Measurements from ENCODE around the gene EFNA5.

Gene EFNA5

DNA sequence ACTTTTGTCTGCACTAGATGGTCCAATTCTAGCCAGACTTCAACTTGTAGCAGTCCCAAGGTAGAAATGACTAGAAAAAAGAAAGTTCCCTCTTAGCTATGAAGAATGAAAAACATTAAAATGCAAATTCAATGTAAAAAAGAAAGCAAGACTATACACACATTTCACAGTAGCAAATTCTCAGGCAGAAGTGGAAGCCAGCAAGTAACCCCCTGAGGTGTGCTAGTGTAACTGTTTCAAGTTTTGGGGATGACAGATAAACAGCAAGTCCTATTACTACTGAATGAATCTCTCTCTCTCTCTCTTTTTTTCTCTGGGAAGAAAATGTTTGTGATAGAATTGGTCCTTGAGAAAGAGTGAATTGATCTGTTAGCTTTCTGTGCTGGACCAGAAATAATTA is 185.6 kb downstream of the EFNA5 start:
- no peak overlapping the region for H3K27ac ChIP-seq
- TF ChIP-seq, protein P1, sequence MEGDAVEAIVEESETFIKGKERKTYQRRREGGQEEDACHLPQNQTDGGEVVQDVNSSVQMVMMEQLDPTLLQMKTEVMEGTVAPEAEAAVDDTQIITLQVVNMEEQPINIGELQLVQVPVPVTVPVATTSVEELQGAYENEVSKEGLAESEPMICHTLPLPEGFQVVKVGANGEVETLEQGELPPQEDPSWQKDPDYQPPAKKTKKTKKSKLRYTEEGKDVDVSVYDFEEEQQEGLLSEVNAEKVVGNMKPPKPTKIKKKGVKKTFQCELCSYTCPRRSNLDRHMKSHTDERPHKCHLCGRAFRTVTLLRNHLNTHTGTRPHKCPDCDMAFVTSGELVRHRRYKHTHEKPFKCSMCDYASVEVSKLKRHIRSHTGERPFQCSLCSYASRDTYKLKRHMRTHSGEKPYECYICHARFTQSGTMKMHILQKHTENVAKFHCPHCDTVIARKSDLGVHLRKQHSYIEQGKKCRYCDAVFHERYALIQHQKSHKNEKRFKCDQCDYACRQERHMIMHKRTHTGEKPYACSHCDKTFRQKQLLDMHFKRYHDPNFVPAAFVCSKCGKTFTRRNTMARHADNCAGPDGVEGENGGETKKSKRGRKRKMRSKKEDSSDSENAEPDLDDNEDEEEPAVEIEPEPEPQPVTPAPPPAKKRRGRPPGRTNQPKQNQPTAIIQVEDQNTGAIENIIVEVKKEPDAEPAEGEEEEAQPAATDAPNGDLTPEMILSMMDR (IDR thresholded peaks at IDR 0.05), result no peak
- no peak for TF ChIP-seq ZFX (IDR thresholded peaks at IDR 0.05; ENCODE audit: borderline replicate concordance)

DNA sequence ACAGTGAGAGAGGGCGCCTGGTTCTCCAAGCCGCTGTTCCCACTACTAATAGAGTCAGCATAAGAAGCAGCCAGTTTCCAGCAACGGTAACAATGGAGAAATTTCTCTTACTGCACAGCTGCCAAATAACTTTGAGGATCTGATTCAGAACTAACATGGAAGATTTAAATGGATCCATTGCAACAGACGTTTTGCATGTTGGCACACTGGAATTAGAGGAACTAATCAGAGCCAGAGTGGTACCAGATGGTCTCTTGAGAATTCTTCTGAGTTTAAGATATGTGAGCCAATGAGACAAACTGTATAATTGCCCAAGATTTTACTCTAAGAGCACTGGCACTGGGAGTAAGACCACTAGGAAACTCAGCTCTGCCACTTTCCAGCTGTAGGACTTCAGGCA is 186.5 kb downstream of the EFNA5 start:
- no peak for TF ChIP-seq ZFX (IDR thresholded peaks at IDR 0.05; ENCODE audit: borderline replicate concordance)
- TF ChIP-seq, protein P1 (IDR thresholded peaks at IDR 0.05), result no peak
- no peak overlapping the region for H3K27ac ChIP-seq

DNA sequence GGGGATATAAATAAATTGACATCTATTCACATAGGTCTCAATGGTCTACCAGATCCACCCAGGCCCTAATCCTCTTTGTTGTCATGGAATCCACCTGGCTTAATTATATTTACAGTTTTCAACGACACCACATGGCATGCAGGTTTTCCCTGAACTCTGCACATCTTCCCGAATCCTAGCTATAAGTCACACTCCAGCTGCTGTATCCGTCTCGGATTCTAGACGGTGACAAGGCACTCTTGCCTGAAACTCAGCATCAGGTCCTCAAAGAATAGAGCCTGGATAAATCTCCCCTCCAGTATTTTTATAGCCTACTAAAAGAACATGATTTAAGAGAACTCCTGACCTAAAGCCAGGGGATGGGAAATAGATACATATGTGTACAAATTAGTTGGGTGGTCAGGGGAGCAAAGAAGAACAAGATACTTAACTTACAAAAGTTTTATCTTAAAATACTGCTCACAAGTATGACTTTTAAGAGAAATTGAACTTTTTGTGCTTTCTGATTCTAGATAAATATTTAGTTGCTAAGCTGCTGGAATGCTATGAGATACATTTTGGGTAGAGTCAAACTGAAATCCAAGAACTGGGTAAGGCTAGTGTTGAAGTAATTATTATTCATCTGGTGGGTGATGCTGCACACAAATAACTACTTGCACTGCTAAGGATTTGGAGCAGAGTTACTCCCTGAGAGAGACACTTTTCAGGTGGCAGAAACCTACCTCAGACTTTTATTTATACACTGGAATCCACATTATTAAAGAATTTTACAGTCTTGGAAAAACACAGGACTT is 187.3 kb downstream of the EFNA5 start:
- no peak overlapping the region for H3K27ac ChIP-seq
- TF ChIP-seq, protein P1 (IDR thresholded peaks at IDR 0.05), result no peak
- TF ChIP-seq ZFX (IDR thresholded peaks at IDR 0.05; ENCODE audit: borderline replicate concordance), result no peak

DNA sequence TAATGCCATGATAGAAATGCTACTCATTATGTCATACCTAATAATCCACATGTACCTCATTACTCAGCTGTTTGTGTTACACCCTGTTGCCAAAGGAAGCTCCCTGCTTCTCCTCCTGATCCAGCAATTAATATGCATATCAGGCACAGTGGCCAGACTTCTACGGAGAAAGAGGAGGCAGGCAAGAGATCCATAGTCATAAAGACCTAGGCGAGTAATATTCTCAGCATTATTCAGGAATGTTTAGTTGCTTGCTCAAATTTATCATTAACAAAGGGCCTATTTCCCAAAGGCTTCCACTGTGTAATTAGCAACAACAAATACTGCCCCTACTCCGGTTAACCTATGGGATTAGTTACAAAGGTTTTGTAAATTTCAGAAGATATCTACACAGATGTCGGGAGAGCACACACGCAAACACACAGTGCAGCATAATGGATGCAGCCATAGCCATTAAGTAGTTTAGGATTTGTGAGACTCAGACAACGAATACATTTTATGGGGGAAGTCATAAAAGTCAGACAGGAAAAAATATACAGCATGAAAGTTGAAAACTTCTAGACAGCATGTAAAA is 192.6 kb downstream of the EFNA5 start:
- no peak overlapping the region for H3K27ac ChIP-seq
- TF ChIP-seq ZFX (IDR thresholded peaks at IDR 0.05; ENCODE audit: borderline replicate concordance), result no peak
- TF ChIP-seq, protein P1 (IDR thresholded peaks at IDR 0.05), result no peak

DNA sequence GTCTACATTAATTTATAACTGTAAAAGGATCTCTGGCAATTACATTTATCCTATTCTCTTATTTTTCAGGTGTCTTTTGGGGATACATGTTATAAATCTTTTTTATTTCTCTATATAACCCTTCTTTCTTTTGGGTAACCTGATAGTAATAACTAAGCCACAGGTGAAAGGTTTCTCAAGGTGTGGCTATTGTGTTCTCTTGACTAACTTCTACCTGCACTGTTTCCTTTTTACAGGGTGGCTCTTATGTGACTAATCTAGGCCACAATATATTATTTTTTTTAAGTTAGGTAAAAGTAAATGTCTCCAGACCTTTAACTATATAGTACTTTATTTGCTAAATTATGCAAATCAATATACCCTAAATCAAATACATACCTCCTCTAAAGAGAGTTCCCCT is 193.2 kb downstream of the EFNA5 start:
- no peak for TF ChIP-seq ZFX (IDR thresholded peaks at IDR 0.05; ENCODE audit: borderline replicate concordance)
- TF ChIP-seq, protein P1 (IDR thresholded peaks at IDR 0.05), result no peak
- no peak overlapping the region for H3K27ac ChIP-seq

DNA sequence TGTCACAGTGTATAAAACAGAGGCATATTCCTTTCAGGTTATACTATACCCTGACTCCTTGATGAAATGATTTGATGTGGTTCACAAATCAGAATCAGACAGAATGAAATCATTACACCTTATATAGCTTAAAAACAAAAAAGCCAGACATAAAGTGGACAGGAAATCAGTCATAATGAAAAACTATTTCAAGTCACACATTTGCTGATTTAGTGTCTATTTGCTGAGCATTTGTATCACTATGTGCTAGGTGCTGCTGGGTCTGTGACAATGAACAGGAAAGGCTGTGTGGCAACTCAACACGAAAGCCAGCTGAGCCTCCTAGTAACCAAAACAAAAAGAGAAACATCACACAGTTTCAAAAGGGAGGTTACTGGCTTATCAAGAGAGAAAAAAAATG is 194.0 kb downstream of the EFNA5 start:
- TF ChIP-seq ZFX (IDR thresholded peaks at IDR 0.05; ENCODE audit: borderline replicate concordance), result no peak
- TF ChIP-seq, protein P1 (IDR thresholded peaks at IDR 0.05), result no peak
- no peak overlapping the region for H3K27ac ChIP-seq

All from 22Rv1 (cell line).